ENCODE measurements around the gene POP5. TPM values are rescaled to one million over a fixed set of nuclear protein-coding genes. Genes with fewer than 3 reads are reported as not detected.

The POP5 gene
- total RNA-seq, 1 donor from 2014 or later = 29.2 TPM

- Mint-ChIP-seq H3K4me3 (ENCODE audit: unreplicated experiment) (no peak overlapping the region), H3K27me3 (ENCODE audit: unreplicated experiment) (peaks cover 1% of the 10 kb centered on the region), H3K9me3 (ENCODE audit: unreplicated experiment) (peaks cover 3% of the 10 kb centered on the region), H3K36me3 (ENCODE audit: unreplicated experiment) (no peaks in the 10 kb centered on the region), H3K27ac (ENCODE audit: unreplicated experiment) (no peak overlapping the region), H3K4me1 (ENCODE audit: low read depth, unreplicated experiment) (no peaks in the 10 kb centered on the region)
- DNase-seq = no peak
- TF ChIP-seq, protein P1, sequence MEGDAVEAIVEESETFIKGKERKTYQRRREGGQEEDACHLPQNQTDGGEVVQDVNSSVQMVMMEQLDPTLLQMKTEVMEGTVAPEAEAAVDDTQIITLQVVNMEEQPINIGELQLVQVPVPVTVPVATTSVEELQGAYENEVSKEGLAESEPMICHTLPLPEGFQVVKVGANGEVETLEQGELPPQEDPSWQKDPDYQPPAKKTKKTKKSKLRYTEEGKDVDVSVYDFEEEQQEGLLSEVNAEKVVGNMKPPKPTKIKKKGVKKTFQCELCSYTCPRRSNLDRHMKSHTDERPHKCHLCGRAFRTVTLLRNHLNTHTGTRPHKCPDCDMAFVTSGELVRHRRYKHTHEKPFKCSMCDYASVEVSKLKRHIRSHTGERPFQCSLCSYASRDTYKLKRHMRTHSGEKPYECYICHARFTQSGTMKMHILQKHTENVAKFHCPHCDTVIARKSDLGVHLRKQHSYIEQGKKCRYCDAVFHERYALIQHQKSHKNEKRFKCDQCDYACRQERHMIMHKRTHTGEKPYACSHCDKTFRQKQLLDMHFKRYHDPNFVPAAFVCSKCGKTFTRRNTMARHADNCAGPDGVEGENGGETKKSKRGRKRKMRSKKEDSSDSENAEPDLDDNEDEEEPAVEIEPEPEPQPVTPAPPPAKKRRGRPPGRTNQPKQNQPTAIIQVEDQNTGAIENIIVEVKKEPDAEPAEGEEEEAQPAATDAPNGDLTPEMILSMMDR (IDR thresholded peaks at IDR 0.05; ENCODE audit: partially characterized antibody, unreplicated experiment) = no peak
These were observed 7.2 kb upstream of the POP5 start for GRCh38 chr12:120588371-120588770.

GRCh38 chr12:120586860-120587259, 5.7 kb upstream of the POP5 start:
- peaks cover 1% of the 10 kb centered on the region for H3K27me3 Mint-ChIP-seq (ENCODE audit: unreplicated experiment)
- no peaks in the 10 kb centered on the region for H3K4me1 Mint-ChIP-seq (ENCODE audit: low read depth, unreplicated experiment)
- peaks cover 3% of the 10 kb centered on the region for H3K9me3 Mint-ChIP-seq (ENCODE audit: unreplicated experiment)
- H3K4me3 Mint-ChIP-seq (ENCODE audit: unreplicated experiment) = no peak overlapping the region
- DNase-seq = no peak
- TF ChIP-seq, protein P1 (IDR thresholded peaks at IDR 0.05; ENCODE audit: partially characterized antibody, unreplicated experiment) = no peak
- no peaks in the 10 kb centered on the region for H3K36me3 Mint-ChIP-seq (ENCODE audit: unreplicated experiment)
- no peak overlapping the region for H3K27ac Mint-ChIP-seq (ENCODE audit: unreplicated experiment)

GRCh38 chr12:120586206-120586605, 5.0 kb upstream of the POP5 start:
- TF ChIP-seq, protein P1 (IDR thresholded peaks at IDR 0.05; ENCODE audit: partially characterized antibody, unreplicated experiment) = no peak
- Mint-ChIP-seq H3K9me3 (ENCODE audit: unreplicated experiment) (peaks cover 3% of the 10 kb centered on the region), H3K27ac (ENCODE audit: unreplicated experiment) (no peak overlapping the region), H3K27me3 (ENCODE audit: unreplicated experiment) (peaks cover 1% of the 10 kb centered on the region), H3K4me1 (ENCODE audit: low read depth, unreplicated experiment) (peaks cover 5% of the 10 kb centered on the region), H3K4me3 (ENCODE audit: unreplicated experiment) (no peak overlapping the region), H3K36me3 (ENCODE audit: unreplicated experiment) (no peaks in the 10 kb centered on the region)
- no peak for DNase-seq

GRCh38 chr12:120584343-120585149, 3.3 kb upstream of the POP5 start:
- H3K9me3 Mint-ChIP-seq (ENCODE audit: unreplicated experiment) = peaks cover 3% of the 10 kb centered on the region
- peaks cover 7% of the 10 kb centered on the region for H3K4me1 Mint-ChIP-seq (ENCODE audit: low read depth, unreplicated experiment)
- TF ChIP-seq, protein P1 (IDR thresholded peaks at IDR 0.05; ENCODE audit: partially characterized antibody, unreplicated experiment) = peak; percentile 36
- H3K4me3 Mint-ChIP-seq (ENCODE audit: unreplicated experiment) = peak overlapping the region; percentile 57
- peaks cover 1% of the 10 kb centered on the region for H3K27me3 Mint-ChIP-seq (ENCODE audit: unreplicated experiment)
- DNase-seq = peak; percentile 78
- no peak overlapping the region for H3K27ac Mint-ChIP-seq (ENCODE audit: unreplicated experiment)
- H3K36me3 Mint-ChIP-seq (ENCODE audit: unreplicated experiment) = no peaks in the 10 kb centered on the region

DNA sequence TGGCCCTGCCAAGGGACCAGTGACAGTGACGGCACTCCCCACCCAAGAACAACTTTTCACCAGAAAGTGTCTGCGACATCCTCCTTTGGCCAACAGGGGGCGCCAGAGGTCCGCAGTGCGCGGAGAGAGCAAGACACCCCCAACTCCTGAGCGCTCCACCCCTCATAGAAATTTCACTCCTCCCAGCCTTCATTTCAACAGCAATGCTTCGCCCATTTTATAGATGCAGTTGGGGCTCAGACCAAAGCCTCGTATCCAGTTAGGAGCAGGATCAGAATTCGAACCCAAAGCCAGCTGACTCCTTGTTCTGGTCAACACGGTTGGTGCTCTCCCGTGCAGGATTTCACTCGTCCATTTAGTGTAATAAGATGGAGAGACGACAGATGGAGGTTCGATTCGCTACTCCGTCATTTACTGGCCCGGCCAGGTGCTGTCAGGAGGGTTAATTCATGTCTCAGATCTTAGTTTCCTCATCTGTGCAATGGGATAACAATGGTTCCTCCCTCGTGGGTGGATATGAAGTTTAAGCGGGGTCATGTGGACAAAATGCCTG, 2.4 kb upstream of the POP5 start:
- H3K27me3 Mint-ChIP-seq (ENCODE audit: unreplicated experiment) = peaks cover 1% of the 10 kb centered on the region
- peak; percentile 90 for DNase-seq
- H3K4me1 Mint-ChIP-seq (ENCODE audit: low read depth, unreplicated experiment) = peaks cover 7% of the 10 kb centered on the region
- H3K27ac Mint-ChIP-seq (ENCODE audit: unreplicated experiment) = peak overlapping the region; percentile 65
- no peaks in the 10 kb centered on the region for H3K36me3 Mint-ChIP-seq (ENCODE audit: unreplicated experiment)
- H3K4me3 Mint-ChIP-seq (ENCODE audit: unreplicated experiment) = peak overlapping the region; percentile 64
- H3K9me3 Mint-ChIP-seq (ENCODE audit: unreplicated experiment) = peaks cover 3% of the 10 kb centered on the region
- TF ChIP-seq, protein P1 (IDR thresholded peaks at IDR 0.05; ENCODE audit: partially characterized antibody, unreplicated experiment) = peak; percentile 96

Data from glutamatergic neuron (in vitro differentiated cells).